ENCODE measurements around the gene GMDS. TPM values are rescaled to one million over a fixed set of nuclear protein-coding genes. Genes with fewer than 3 reads are reported as not detected.

Gene GMDS
- total and polyA plus RNA-seq, 2 of the 8 experiments (the other 6 are each of a cell fraction or from before 2014, with no cell fraction given) = 16.8 to 50.0 TPM

GRCh38 chr6:1615151-1615852 lies 630.1 kb downstream of the GMDS start (continued):
- TF ChIP-seq ASH2L (IDR thresholded peaks at IDR 0.05; ENCODE audit: low read length) = peak; percentile 80
- no peak for TF ChIP-seq SP2 (IDR thresholded peaks at IDR 0.05; ENCODE audit: low read length)
- peak; percentile 95 for TF ChIP-seq SUZ12 (IDR thresholded peaks at IDR 0.05; ENCODE audit: low read length)
- TF ChIP-seq SIRT6 (IDR thresholded peaks at IDR 0.05; ENCODE audit: low read length) = no peak
- TF ChIP-seq YY1 (IDR thresholded peaks at IDR 0.05; ENCODE audit: low read depth, low read length) = peak; percentile 43; the same call in 1 of the 2 replicates
- no peak for TF ChIP-seq KDM1A (IDR thresholded peaks at IDR 0.05; ENCODE audit: borderline replicate concordance, low read length)
- TF ChIP-seq TAF7 (optimal IDR thresholded peaks at IDR 0.05; ENCODE audit: borderline replicate concordance, low read depth, low read length) = no peak
- TF ChIP-seq EGR1 (IDR thresholded peaks at IDR 0.05; ENCODE audit: borderline replicate concordance, low read depth, low read length) = peak; percentile 85; the same call in 1 of the 2 replicates
- no peak for TF ChIP-seq EP300 (IDR thresholded peaks at IDR 0.05; ENCODE audit: borderline replicate concordance in 1 of 2, low read depth in 2 of 2, low read length in 2 of 2)
- TF ChIP-seq FOSL1 (IDR thresholded peaks at IDR 0.05; ENCODE audit: insufficient read depth, low read depth, low read length) = no peak
- no peak for TF ChIP-seq HDAC2 (IDR thresholded peaks at IDR 0.05; ENCODE audit: borderline replicate concordance in 1 of 2, low read depth in 2 of 2, low read length in 2 of 2)
- no peak for TF ChIP-seq SRF (IDR thresholded peaks at IDR 0.05; ENCODE audit: low read depth, low read length)
- peak; percentile 100 for TF ChIP-seq CTBP2 (IDR thresholded peaks at IDR 0.05; ENCODE audit: borderline replicate concordance, insufficient read depth, insufficient read length, low read length)
